SK-N-SH treated with all-trans-retinoic acid at 6 μM for 48 hours (cell line): Measurements from ENCODE around the gene SCN11A.

Experiments
- ATAC-seq: fragments of 200-7000 bp; cut with Tn5 transposase; 3 replicates; pipeline ENCODE4 v1.9.1; 2020; ENCODE audit warnings: mild to moderate bottlenecking, moderate library complexity
- BACH2 ChIP-seq: fragments of 250-450 bp; sonication (Bioruptor Pico); IDR thresholded peaks from 2 replicates; pipeline ENCODE4 v1.9.0; 2021; ENCODE audit warnings: mild to moderate bottlenecking, borderline replicate concordance
- CREB5 ChIP-seq: fragments of 250-450 bp; sonication (Bioruptor Pico); IDR thresholded peaks from 2 replicates; pipeline ENCODE4 v1.5.1; 2020; ENCODE audit warnings: low read depth, mild to moderate bottlenecking, moderate library complexity
- CSDC2 ChIP-seq: fragments of 250-450 bp; sonication (Bioruptor Pico); IDR thresholded peaks from 2 replicates; pipeline ENCODE4 v1.5.0; 2020; ENCODE audit warnings: mild to moderate bottlenecking, moderate library complexity
- CSRNP3 ChIP-seq: fragments of 250-450 bp; sonication (Bioruptor Pico); IDR thresholded peaks from 2 replicates; pipeline ENCODE4 v1.5.1; 2021; ENCODE audit warnings: mild to moderate bottlenecking, moderate library complexity
- ESRRG ChIP-seq: fragments of 250-450 bp; sonication (Bioruptor Pico); IDR thresholded peaks from 2 replicates; pipeline ENCODE4 v1.6.1; 2021; ENCODE audit warnings: mild to moderate bottlenecking
- GLIS3 ChIP-seq: fragments of 250-450 bp; sonication (Bioruptor Pico); IDR thresholded peaks from 2 replicates; pipeline ENCODE4 v1.5.0; 2020; ENCODE audit warnings: mild to moderate bottlenecking, moderate library complexity
- ISL1 ChIP-seq: fragments of 250-450 bp; sonication (Bioruptor Pico); IDR thresholded peaks from 2 replicates; pipeline ENCODE4 v2.1.2; 2022; ENCODE audit warnings: mild to moderate bottlenecking, moderate library complexity
- OSR1 ChIP-seq: fragments of 250-450 bp; sonication (Bioruptor Pico); IDR thresholded peaks from 2 replicates; pipeline ENCODE4 v1.8.0; 2022; ENCODE audit warnings: moderate library complexity, mild to moderate bottlenecking, inconsistent platforms
- PATZ1 ChIP-seq: fragments of 250-450 bp; sonication (Bioruptor Pico); IDR thresholded peaks from 2 replicates; pipeline ENCODE4 v1.8.0; 2020; ENCODE audit warnings: mild to moderate bottlenecking, moderate library complexity, borderline replicate concordance
- POU6F1 ChIP-seq: fragments of 250-450 bp; sonication (Bioruptor Pico); IDR thresholded peaks from 2 replicates; pipeline ENCODE4 v1.8.0; 2021; ENCODE audit warnings: low read depth, mild to moderate bottlenecking, moderate library complexity, borderline replicate concordance
- PPARA ChIP-seq: fragments of 250-450 bp; sonication (Bioruptor Pico); IDR thresholded peaks from 2 replicates; pipeline ENCODE4 v1.5.0; 2020; ENCODE audit warnings: mild to moderate bottlenecking, borderline replicate concordance
- RARB ChIP-seq: fragments of 250-450 bp; sonication (Bioruptor Pico); IDR thresholded peaks from 2 replicates; pipeline ENCODE4 v1.8.0; 2021; ENCODE audit warnings: mild to moderate bottlenecking, moderate library complexity
- TCF4 ChIP-seq: fragments of 250-450 bp; sonication (Bioruptor Pico); IDR thresholded peaks from 2 replicates; pipeline ENCODE4 v1.8.0; 2021; ENCODE audit warnings: mild to moderate bottlenecking, moderate library complexity, borderline replicate concordance
- TOX ChIP-seq: fragments of 250-450 bp; sonication (Bioruptor Pico); IDR thresholded peaks from 2 replicates; pipeline ENCODE4 v1.8.0; 2021; ENCODE audit warnings: mild to moderate bottlenecking, moderate library complexity, borderline replicate concordance
- ZC3H10 ChIP-seq: fragments of 250-450 bp; sonication (Bioruptor Pico); IDR thresholded peaks from 2 replicates; pipeline ENCODE4 v1.5.1; 2021; ENCODE audit warnings: mild to moderate bottlenecking, moderate library complexity
- ZFP3 ChIP-seq: fragments of 250-450 bp; sonication (Bioruptor Pico); IDR thresholded peaks from 2 replicates; pipeline ENCODE4 v1.5.0; 2020; ENCODE audit warnings: mild to moderate bottlenecking, moderate library complexity
- ZFP30 ChIP-seq: fragments of 450-650 bp; formaldehyde crosslinking; IDR thresholded peaks from 2 replicates; pipeline ENCODE4 v1.5.0; 2022; ENCODE audit warnings: mild to moderate bottlenecking, moderate library complexity
- ZNF8 ChIP-seq: fragments of 450-650 bp; formaldehyde crosslinking; IDR thresholded peaks from 2 replicates; pipeline ENCODE4 v1.5.0; 2020; ENCODE audit warnings: mild to moderate bottlenecking, moderate library complexity
- TF ChIP-seq, protein P1 (sequence below): fragments of 250-450 bp; sonication (Bioruptor Pico); IDR thresholded peaks from 2 replicates; pipeline ENCODE4 v1.5.0; 2020; ENCODE audit warnings: mild to moderate bottlenecking, moderate library complexity

Gene SCN11A

GRCh38 chr3:39082666-39083313 is 31.0 kb upstream of the SCN11A start (continued):
- TF ChIP-seq ZFP30 (CRISPR knock-in tag) (no peak), ZFP3 (CRISPR knock-in tag) (no peak), PPARA (CRISPR knock-in tag) (no peak)

- no peak for ATAC-seq
- TF ChIP-seq ESRRG (CRISPR knock-in tag) (no peak), TCF4 (CRISPR knock-in tag) (no peak), POU6F1 (CRISPR knock-in tag) (no peak), GLIS3 (CRISPR knock-in tag) (no peak), ZNF8 (CRISPR knock-in tag) (no peak), TOX (CRISPR knock-in tag) (no peak), RARB (no peak), ZFP30 (CRISPR knock-in tag) (no peak)
- TF ChIP-seq, protein P1, sequence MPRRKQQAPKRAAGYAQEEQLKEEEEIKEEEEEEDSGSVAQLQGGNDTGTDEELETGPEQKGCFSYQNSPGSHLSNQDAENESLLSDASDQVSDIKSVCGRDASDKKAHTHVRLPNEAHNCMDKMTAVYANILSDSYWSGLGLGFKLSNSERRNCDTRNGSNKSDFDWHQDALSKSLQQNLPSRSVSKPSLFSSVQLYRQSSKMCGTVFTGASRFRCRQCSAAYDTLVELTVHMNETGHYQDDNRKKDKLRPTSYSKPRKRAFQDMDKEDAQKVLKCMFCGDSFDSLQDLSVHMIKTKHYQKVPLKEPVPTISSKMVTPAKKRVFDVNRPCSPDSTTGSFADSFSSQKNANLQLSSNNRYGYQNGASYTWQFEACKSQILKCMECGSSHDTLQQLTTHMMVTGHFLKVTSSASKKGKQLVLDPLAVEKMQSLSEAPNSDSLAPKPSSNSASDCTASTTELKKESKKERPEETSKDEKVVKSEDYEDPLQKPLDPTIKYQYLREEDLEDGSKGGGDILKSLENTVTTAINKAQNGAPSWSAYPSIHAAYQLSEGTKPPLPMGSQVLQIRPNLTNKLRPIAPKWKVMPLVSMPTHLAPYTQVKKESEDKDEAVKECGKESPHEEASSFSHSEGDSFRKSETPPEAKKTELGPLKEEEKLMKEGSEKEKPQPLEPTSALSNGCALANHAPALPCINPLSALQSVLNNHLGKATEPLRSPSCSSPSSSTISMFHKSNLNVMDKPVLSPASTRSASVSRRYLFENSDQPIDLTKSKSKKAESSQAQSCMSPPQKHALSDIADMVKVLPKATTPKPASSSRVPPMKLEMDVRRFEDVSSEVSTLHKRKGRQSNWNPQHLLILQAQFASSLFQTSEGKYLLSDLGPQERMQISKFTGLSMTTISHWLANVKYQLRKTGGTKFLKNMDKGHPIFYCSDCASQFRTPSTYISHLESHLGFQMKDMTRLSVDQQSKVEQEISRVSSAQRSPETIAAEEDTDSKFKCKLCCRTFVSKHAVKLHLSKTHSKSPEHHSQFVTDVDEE, result no peak
Measured at GRCh38 chr3:39080026-39080425, 28.3 kb upstream of the SCN11A start.

- no peak for ATAC-seq
- TF ChIP-seq GLIS3 (CRISPR knock-in tag) (no peak), ZFP30 (CRISPR knock-in tag) (no peak), CREB5 (CRISPR knock-in tag) (no peak), ZC3H10 (CRISPR knock-in tag) (no peak), ESRRG (CRISPR knock-in tag) (no peak), OSR1 (CRISPR knock-in tag) (no peak), POU6F1 (CRISPR knock-in tag) (no peak), CSRNP3 (CRISPR knock-in tag) (no peak), TCF4 (CRISPR knock-in tag) (no peak), ISL1 (no peak), PATZ1 (CRISPR knock-in tag) (no peak), TOX (CRISPR knock-in tag) (no peak), CSDC2 (CRISPR knock-in tag) (no peak), BACH2 (no peak)
Measured at GRCh38 chr3:39079530-39079929, 27.8 kb upstream of the SCN11A start.
